Limb (tissue), 2 donors: Measurements from ENCODE around the gene SHROOM2.

ENCODE experiments used
- DNase-seq, 2 donors: peaks; one replicate each; pipeline ENCODE4 v3.0.0-alpha.2; 2016; ENCODE audit errors: extremely low spot score in 2 of 2

Gene SHROOM2

GRCh38 chrX:9895225-9895912 is 109.1 kb downstream of the SHROOM2 start:
- no peak for DNase-seq

- DNase-seq, result no peak
Observed at GRCh38 chrX:9897761-9898161, 111.5 kb downstream of the SHROOM2 start.

GRCh38 chrX:9899640-9900111 is 113.4 kb downstream of the SHROOM2 start:
- DNase-seq, result peak; percentile 30 to 68

GRCh38 chrX:9902656-9903055 is 116.4 kb downstream of the SHROOM2 start:
- DNase-seq, result no peak

- no peak for DNase-seq
Observed at GRCh38 chrX:9903146-9903545, 116.9 kb downstream of the SHROOM2 start.

- no peak for DNase-seq
Observed at GRCh38 chrX:9905288-9905687, 119.1 kb downstream of the SHROOM2 start.

GRCh38 chrX:9905721-9906120 is 119.5 kb downstream of the SHROOM2 start:
- no peak for DNase-seq

- DNase-seq, result no peak
Observed at GRCh38 chrX:9906919-9907318, 120.7 kb downstream of the SHROOM2 start.

GRCh38 chrX:9907645-9908387 is 121.6 kb downstream of the SHROOM2 start:
- DNase-seq, result no peak

GRCh38 chrX:9909254-9909653 is 123.0 kb downstream of the SHROOM2 start:
- DNase-seq, result no peak

- no peak for DNase-seq
Observed at GRCh38 chrX:9911487-9911886, 125.3 kb downstream of the SHROOM2 start.

- DNase-seq, result peak in 1 of 2 donors; percentile 54
Observed at GRCh38 chrX:9912351-9913145, 126.3 kb downstream of the SHROOM2 start.

- no peak for DNase-seq
Observed at GRCh38 chrX:9913146-9913433, 126.9 kb downstream of the SHROOM2 start.

- DNase-seq, result no peak
Observed at GRCh38 chrX:9917861-9918260, 131.6 kb downstream of the SHROOM2 start.

GRCh38 chrX:9919632-9920172 is 133.5 kb downstream of the SHROOM2 start:
- no peak for DNase-seq

GRCh38 chrX:9921407-9921806 is 135.2 kb downstream of the SHROOM2 start:
- DNase-seq, result no peak

GRCh38 chrX:9923357-9923756 is 137.1 kb downstream of the SHROOM2 start:
- DNase-seq, result no peak

GRCh38 chrX:9926002-9926401 is 139.8 kb downstream of the SHROOM2 start:
- DNase-seq, result no peak

GRCh38 chrX:9927698-9928482 is 141.7 kb downstream of the SHROOM2 start:
- DNase-seq, result peak in 1 of 2 donors; percentile 35

GRCh38 chrX:9935436-9935835 is 149.2 kb downstream of the SHROOM2 start:
- no peak for DNase-seq

- no peak for DNase-seq
Observed at GRCh38 chrX:9937761-9938160, 151.5 kb downstream of the SHROOM2 start.
